ENCODE measurements around the gene BBOX1.
"Not testable (repeated sequence)": the region's sequence is repeated elsewhere in the genome, so short reads cannot be mapped to it uniquely, and the experiment has no call there.

Gene BBOX1

DNA sequence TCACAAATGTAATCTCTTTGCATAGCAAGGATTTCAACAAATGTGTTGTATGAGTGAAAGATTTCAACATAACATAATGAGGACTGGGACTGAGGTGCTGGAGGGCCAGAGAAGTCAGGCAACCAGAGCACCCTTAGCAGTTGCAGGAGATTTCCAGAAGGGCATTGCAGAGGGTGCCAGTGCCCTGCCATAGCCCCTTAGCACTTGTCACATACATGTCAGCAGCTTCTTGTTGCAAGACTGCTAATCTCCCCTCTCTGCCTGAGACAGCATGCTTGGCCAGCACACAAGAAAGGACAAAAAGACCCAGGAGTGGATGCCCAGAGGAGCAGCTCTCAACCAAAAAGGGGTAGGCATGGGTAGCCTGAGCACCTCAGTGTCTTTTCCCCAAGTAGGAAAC is 43.2 kb downstream of the BBOX1 start:
- DNase-seq (ENCODE audit: low read depth): no peak

DNA sequence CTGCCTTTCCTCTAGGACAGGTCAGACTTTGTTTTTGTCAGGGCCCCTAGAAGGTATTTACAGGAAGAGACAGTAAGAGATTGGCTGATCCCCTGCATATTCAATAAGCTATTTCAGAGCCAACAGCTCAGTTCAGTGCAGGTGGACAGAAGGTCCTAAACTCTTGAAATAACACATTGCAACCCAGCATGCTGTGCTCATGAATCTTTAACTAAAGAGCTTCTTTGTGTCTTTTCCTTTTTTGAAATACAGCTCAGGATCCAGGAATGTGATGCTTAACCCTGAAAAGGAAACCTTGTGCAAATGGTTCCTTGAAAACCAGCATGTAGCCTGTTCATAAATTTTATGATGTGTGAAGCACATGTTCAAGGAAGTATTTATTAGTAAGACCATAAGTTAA is 43.9 kb downstream of the BBOX1 start:
- DNase-seq (ENCODE audit: low read depth): no peak

DNA sequence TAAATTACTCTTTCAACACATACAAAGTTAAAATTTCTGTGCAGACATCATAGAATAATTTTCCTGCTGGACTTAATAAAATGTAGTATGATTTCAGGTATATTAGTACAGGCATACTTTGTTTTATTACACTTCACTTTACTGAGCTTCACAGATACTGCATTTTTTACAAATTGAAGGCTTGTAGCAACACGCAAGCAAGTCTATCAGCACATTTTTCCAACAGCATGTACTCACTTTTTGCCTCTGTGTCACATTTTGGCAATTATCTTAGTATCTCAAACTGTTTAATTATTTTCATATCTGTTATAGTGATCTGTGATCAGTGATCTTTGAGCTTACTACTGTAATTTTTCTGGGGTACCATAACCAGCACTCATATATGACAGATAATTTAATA is 44.5 kb downstream of the BBOX1 start:
- DNase-seq (ENCODE audit: low read depth): no peak

DNA sequence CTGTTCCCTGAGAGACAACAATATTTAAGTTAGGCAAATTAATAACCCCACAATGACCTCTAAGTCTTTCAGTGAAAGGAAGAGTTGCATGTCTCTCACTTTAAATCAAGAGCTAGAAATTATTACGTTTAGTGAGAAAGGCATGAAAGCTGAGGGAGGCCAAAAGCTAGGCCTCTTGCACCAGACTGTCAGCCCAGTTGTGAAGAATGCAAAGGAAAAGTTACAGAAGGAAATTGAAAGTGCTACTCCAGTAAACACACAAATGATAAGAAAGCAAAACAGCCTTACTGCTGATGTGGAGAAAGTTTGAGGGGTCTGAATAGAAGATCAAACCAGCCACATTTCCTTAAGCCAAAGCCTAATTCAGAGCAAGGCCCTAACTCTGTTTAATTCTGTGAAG is 45.0 kb downstream of the BBOX1 start:
- no peak for DNase-seq (ENCODE audit: low read depth)

DNA sequence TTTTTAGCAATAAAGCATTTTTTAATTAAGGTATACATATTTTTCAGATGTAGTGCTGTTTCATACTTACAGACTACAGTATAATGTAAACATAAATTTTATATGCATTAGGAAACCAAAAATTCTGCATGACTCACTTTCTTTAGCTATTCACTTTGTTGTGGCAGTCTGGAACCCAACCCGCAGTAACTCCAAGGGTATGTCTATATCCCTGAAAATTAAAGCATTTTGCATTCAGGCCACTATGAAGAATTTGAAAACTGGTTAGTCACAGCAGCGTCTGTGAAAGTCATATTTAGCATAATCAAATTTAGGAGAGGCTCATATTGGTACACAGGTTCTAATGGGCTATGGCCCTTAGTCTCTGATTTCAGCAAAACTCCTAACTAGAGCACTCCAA is 46.8 kb downstream of the BBOX1 start:
- DNase-seq (ENCODE audit: low read depth): no peak

DNA sequence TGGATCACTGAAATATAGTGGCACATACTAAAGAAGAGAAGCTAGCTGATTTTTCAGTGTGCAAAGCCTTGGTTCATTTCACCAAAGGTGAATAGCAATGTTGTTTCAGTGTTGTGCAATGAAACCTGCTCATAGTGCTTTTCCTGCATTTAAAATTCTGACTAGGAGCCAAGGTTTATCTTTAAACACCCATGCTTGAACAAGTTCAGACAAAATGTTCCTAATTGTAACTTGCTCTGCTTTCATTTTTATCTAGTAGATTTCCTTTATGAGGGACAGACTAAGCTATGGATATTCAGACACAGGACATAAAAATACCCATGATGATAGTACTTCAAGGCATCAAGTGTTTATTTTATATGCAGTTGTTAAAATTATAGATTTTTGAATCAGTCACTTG is 47.7 kb downstream of the BBOX1 start:
- DNase-seq (ENCODE audit: low read depth): no peak

DNA sequence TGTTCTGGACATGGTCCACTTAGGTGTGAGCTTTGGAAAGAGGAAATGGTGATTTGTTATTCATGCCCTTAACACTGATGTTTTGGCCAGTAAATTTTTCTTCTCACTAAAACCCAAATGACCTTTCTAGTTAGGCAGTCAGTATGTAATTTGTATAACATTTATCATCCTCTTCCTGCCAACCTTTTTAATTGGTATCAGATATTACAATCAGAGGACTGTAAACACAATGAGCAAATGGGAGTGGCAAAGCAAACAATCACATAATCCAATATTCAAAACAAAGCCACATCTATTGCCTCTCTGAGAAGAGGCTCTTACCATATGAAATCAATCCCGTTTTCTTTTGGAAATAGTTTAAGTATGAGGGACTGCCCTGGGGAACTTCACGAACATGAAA is 49.1 kb downstream of the BBOX1 start:
- no peak for DNase-seq (ENCODE audit: low read depth)

DNA sequence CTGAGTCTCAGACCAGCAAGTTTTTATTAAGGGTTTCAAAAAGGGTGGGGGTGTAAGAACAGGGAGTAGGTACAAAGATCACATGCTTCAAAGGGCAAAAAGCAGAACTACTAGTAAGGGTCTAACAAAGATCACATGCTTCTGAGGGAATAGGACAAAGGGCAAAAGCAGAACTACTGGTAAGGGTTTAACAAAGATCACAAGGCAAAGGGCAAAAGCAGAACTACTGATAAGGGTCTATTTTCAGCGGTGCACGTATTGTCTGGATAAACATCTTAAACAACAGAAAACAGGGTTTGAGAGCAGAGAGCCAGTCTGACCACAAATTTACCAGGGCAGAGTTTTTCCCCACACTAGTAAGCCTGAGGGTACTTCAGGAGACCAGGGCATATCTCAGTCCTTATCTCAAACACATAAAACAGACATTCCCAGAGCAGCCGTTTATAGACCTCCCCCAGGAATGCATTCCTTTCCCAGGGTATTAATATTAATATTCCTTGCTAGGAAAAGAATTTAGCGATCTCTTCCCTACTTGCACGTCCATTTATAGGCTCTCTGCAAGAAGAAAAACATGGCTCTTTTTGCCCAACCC is 49.8 kb downstream of the BBOX1 start:
- DNase-seq (ENCODE audit: low read depth): not testable (repeated sequence)

DNA sequence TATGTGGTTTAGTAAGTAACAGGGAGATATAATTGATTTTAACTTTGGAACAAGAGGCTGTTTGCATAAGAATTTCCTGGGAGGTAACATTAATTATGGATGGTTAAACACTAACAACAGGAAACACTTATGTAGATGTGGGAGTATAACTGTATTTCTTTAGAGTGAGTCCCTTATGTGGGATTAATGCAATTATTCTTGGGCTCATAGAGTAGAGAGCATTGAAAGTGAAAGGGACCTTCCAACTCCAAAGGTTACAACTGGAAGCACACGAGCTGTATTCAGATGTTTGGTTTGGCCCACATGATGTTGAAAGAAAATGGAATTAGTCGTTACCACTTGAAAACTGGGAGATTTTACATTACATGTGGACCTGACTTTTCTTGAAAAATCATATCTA is 53.5 kb downstream of the BBOX1 start:
- no peak for DNase-seq (ENCODE audit: low read depth)

DNA sequence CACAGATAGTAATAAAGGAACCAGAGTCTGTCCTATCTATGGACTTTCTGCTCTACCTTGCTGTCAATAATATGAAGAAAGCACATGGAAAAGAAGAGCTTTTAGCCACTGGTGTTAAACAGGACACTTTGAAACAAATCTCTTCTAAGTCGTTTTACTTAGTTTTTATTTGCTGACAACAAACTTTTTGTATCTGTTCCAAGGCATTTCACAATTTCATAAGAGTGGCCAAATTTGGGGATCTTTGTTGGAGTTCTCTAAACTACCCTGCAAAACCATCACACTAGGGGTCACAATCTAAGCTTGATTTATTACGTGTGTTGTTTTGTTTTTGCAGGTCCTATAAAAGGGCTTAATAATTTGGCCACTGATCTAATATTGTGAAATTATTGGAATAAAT is 54.4 kb downstream of the BBOX1 start:
- no peak for DNase-seq (ENCODE audit: low read depth)

DNA sequence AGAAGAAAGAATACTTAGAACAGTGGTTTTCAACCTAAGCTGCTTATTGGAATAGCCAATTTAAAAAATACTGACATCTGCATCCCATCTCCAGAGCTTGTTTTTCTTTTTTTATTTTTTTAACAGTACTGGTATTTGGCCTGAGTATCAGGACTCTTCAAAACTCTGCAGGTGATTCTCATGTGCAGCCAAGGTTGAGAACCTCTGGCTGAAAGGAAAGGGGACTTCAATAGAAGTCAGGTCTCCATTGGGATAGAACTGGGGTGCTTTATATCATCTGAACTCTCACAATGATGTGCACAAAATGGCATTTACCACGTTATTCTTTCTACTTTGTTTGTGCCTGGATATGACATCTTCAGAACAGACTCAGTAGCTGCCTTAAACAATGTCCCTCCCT is 55.3 kb downstream of the BBOX1 start:
- no peak for DNase-seq (ENCODE audit: low read depth)

DNA sequence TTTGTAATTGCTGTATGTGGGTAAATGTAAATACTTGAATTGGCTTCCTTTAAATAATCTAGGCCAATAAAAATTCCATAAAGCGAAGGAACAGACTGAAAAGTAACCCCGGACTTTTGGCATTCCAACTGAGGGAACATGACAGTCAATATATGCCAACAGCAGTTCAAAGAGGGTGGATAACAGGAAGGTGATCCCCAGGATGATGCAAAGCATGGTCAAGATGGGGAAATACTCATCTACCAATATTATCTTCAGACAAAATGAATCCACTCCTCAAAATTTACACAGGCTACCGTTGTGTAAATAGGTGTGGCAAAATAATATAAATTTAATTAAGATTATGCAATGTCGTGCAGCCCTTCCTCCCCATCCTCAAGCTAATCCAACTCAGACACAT is 56.9 kb downstream of the BBOX1 start:
- DNase-seq (ENCODE audit: low read depth): no peak

DNA sequence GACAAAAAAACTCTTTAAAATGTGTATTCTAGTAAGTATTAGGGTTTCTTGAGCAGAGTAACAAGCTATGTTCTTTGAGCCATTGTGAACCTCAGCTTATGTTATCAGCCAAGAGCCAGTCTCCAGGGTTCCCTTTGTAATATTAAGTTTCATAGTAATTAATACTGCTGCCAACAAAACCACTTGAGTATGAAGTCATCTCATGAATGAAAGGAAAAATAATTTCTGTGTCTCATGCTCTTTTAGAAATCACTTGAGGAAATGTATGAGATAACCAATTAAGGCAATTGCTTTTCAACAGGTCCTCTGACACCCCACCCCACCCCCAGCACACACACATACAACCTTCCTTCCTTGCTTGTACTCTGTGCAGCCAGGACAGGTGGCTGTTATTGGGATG is 59.9 kb downstream of the BBOX1 start:
- DNase-seq (ENCODE audit: low read depth): no peak

DNA sequence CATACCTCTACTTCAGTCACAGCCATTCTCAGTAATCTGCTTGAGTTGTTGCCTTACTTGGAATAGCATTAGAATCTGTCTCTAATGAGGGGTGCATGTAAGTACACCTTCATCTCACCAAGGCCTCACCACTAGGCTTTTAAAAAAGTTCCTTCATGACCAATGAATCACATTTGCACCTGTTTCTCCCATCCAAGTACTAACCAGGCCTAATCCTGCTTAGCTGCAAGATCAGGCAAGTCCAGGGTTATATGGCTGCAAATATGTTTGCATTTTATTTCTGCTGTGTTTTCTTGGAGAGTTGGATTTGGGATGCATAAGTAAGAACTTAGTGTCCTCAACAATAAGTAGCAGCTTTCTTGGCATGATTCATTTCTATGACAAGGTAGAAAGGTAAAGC is 66.9 kb downstream of the BBOX1 start:
- no peak for DNase-seq (ENCODE audit: low read depth)

DNA sequence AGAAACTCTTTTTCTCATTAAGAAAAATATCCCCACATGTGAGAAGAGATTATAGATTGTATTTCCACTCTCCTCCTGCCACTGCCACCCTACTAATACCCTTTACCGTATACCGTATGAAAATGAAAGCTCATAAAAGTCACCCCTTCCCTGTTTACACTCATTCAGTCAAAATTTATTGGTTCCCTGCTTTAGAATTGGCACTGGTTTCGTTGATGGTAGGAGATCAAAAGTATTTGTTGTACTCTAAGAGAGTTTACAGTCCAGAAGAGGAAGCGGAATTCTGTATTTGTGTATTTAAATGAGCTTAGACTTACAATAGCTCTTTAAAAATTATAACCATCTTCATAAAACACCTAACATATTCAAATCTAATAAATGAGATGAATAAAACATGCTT is 68.2 kb downstream of the BBOX1 start:
- no peak for DNase-seq (ENCODE audit: low read depth)

DNA sequence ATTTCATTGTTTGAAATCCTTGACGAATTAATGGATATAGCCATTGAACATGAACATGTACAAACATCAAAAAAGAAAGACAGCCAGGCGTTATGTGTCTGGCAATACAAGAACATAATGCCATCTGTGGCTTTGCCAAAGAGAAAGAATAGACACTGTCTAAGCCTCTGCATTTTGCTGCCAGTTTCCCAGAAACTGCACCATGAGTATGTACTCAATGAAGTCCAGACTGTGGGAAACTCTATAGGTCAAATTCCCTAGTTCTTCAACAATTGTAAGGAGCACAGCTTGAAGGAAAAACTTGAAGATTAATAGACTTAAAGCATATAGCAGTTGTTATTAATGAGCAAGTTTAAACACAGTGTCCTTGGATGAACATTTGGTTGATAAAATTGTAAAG is 71.3 kb downstream of the BBOX1 start:
- no peak for DNase-seq (ENCODE audit: low read depth)

DNA sequence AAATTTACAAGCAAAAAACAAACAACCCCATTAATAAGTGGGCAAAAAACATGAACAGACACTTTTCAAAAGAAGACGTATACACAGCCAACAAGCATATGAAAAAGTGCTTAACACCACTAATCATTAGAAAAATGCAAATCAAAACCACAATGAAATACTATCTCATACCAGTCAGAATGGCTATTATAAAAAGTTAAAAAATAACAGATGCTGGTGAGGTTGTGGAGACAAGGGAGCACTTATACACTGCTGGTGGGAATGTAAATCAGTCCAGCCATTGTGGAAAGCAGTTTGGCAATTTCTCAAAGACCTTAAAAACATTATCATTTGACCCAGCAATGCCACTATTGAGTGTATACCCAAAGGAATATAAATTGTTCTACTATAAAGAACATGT is 72.3 kb downstream of the BBOX1 start:
- no peak for DNase-seq (ENCODE audit: low read depth)

DNA sequence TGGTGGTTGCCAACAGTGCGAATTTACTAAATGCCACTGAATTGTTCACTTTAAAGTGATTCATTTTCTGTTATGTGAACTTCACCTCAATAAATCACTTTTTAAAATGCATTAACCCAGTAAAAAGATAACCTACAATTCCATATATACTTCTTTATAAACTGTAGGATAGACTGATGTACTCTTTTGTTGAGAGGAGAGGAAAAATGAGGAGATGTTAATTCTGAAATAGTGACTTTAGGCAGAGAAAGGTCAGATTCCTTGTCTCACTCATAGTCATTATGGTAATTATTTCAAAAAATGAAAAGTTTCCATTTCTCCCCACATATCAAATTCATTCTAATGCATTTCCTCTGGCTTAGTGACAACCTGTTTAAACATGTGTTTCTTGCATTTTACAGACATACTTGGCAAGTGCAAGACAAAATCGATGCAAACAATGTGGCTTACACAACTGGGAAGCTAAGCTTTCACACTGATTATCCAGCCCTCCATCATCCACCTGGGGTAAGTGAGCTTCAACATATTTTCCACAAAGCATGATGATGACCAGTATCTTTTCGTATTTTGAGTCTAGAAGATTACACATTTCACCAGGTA is 74.5 kb downstream of the BBOX1 start:
- DNase-seq (ENCODE audit: low read depth): no peak

DNA sequence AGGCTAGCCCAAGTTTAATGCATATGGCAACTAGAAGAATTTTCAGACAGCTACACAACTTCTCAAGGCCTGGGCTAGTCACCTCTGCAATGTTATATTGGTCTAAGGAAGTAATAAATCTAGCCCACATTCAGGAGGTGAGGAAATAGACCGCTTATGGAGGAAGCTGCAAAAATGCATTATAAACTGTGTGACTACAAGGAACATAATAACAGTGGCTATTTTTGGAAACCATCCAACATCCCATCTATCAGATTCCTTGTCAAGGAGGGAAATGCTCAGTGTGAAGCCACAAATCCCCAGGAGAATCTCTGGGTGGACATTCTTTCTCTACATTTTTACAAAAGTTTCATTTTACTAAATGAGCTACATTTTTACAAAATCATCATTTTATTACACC is 76.1 kb downstream of the BBOX1 start:
- DNase-seq (ENCODE audit: low read depth): no peak

DNA sequence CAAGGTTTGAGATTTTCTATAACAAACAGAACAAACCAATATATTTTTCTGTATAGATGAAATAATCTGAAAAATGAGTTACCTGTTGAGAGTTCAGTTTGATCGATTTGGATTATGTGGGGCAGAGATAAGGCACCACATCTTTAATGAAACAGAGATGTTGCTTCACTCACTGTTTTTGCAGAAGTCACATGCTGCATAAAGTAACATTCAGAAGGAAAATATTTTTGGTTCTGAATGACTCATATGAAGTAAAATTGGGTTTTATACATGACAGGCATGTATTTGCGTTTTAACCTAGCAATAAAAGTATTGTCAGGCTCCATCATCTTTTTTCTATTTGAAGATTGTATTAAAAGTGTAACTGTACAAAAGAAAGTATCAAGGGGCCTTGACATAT is 77.8 kb downstream of the BBOX1 start:
- no peak for DNase-seq (ENCODE audit: low read depth)

DNA sequence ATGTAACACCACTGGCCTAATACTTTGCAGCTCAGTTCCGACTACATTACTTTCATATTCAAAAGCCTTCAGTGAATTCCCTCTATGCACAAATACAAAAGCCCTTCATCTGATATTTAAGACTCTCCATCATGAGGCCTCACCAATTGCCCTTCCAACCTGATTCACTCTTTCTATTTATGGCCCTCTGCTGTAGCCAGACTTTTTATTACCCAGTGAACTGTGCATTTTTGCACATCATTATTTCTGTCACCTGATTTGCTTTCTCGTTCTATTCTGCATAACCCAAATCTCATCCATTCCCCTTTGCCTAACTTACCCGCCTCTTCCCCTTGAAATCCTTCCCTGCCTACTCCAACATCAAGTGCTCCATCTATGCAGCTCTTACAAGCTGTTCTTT is 78.3 kb downstream of the BBOX1 start:
- no peak for DNase-seq (ENCODE audit: low read depth)

DNA sequence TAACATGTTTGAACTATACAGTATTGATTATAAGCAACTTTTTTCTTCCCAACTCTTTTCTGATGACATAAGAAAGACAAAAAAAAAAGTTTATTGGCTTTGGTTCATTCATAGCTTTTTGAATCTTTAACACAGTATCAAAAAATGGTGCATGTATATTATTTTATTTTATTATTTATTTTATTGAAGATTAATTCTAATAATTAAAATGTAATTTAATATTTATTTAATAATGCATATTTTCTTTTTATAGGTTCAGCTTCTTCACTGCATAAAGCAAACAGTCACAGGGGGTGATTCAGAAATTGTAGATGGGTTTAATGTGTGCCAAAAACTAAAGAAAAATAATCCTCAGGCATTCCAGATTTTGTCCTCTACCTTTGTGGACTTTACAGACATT is 78.8 kb downstream of the BBOX1 start:
- no peak for DNase-seq (ENCODE audit: low read depth)

DNA sequence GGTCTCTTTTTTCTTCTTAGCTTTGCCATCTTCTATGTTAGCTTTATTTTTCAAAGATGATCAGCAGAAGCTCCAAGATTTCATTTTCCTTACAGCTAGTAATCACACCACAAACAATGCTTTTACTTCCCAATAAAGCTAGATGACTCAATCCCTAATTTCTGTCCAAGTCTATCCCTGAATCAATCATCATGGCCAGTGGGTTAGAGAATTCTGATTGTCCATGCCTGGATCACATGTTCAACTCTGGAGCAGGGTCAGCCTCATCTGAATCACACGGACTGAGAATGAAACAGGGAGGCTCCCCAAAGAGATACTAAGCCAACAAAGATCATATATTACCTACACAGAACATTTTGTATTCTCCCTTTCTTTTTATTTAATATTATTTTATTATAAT is 79.6 kb downstream of the BBOX1 start:
- no peak for DNase-seq (ENCODE audit: low read depth)

DNA sequence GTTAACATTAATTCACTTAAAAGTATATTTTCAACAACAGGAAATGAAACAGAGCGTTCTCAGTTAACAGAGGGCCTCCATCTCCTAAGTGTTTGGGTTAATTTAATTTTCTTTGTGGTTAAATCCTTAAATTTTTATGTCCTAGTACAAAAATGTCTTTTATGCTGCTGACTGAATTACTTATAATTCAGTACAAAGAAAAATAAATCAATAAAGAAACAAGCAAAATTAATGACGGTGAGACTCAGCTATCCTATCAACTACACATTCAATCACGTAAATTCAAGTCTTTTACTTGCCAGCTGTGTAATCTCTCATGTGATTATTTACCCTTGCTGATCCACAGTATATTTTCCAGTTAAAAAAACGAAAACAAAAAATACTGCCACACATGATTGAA is 81.4 kb downstream of the BBOX1 start:
- DNase-seq (ENCODE audit: low read depth): no peak
